GM19239 (cell line): ENCODE measurements around the gene TLR1.
A peak's percentile ranks its signal among the peaks of the same experiment; 100 is the strongest.
"Not testable (repeated sequence)": the region's sequence is repeated elsewhere in the genome, so short reads cannot be mapped to it uniquely, and the experiment has no call there.

ENCODE experiments used
- DNase-seq: peaks from one replicate; pipeline ENCODE4 v3.0.0; 2011; ENCODE audit warnings: low spot score; ENCODE audit not compliant: insufficient read length
- FAIRE-seq: peaks from 2 replicates; lab custom pipeline; 2011; peaks lifted over from hg19 to GRCh38; lab: Jason Lieb, UNC

TLR1 gene

DNA sequence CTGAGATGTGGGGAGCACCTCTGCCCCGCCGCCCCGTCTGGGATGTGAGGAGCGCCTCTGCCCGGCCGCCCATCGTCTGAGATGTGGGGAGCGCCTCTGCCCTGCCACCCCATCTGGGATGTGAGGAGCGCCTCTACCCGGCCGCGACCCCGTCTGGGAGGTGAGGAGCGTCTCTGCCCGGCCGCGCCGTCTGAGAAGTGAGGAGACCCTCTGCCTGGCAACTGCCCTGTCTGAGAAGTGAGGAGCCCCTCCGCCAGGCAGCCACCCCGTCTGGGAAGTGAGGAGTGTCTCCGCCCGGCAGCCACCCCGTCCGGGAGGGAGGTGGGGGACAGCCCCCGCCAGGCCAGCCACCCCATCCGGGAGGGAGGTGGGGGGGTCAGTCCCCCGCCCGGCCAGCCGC, 2.9 kb upstream of the TLR1 start:
- DNase-seq, FAIRE-seq: not testable (repeated sequence)

DNA sequence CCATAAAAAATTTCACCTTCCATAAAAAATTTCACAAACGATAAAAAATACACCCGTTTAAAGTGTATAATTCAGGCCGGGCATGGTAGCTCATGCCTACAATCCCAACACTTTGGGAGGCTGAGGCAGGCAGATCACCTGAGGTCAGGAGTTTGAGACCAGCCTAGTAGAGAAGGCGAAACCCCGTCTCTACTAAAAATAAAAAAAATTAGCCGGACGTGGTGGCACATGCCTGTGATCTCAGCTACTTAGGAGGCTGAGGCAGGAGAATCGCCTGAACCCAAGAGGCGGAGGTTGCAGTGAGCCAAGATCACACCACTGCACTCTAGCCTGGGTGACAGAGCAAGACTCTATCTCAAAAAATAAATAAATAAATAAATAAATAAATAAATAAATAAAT, 1.7 kb upstream of the TLR1 start:
- not testable (repeated sequence) for DNase-seq, FAIRE-seq

DNA sequence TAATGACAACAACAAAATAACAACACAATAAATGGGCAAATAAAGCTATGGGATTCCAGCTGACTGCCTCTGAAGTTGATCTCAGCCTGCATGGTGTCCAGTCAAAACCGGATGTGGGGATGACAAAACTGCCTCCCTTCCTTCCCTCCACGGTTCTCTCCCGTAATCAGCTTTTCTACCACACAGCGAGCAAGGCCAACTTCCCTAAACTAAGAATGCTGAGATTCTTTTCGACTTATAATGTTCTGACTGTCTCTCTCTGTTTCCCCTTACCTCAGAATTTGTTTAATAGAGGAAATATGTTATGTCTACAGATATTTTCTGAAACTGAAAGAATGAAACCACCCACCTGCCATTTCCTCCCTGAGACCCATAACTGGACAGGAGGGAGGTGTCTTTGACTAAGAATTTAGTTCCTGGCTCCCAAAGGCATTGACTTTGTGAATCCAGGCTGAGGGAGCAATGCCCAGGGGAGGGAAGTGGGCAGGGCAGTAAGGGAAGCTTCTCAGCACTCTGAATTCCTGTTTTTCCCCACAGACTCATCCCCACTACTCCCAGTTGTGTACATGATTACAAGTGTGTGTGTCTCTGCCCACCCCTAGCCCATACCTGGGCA, 1.0 kb upstream of the TLR1 start:
- DNase-seq (peak; percentile 80), FAIRE-seq (peak; percentile 99)

DNA sequence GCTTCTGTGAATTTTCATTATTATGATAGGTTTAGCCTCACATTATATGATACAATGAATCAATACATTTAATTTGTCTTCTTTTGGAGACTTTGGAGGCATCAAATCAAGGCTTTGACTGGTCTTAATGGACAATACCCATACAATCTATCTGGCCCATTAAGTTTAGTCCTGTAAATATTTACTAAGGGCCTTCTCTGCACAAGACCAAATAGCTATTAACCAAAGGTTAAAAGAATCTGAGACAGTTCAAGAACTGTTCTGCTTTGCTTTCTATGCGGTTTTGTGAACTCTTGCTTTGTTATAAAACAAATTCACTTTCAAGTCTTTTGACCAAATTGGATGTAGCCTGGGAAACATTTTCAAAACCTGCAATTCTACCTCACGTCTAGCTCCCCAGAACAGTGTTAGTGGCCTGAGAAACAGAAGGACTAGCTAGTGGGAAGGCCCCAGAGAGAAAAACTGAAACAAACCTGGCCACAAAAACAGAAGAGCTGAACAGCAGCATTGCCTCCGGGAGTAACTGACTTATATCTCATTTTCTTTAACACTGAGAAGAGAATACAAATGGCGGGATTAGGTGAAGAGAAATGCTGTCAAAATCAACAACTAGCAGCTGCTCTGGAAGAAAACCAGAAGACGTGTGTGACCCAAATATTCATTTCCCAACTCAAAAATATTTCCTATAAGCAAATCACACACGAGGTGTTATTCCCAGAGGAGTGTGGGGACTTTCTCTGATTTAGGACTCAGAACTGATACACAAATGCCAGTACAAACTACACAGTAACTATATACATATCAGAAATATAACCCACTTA, 548 bp downstream of the TLR1 start:
- DNase-seq (no peak), FAIRE-seq (no peak)

DNA sequence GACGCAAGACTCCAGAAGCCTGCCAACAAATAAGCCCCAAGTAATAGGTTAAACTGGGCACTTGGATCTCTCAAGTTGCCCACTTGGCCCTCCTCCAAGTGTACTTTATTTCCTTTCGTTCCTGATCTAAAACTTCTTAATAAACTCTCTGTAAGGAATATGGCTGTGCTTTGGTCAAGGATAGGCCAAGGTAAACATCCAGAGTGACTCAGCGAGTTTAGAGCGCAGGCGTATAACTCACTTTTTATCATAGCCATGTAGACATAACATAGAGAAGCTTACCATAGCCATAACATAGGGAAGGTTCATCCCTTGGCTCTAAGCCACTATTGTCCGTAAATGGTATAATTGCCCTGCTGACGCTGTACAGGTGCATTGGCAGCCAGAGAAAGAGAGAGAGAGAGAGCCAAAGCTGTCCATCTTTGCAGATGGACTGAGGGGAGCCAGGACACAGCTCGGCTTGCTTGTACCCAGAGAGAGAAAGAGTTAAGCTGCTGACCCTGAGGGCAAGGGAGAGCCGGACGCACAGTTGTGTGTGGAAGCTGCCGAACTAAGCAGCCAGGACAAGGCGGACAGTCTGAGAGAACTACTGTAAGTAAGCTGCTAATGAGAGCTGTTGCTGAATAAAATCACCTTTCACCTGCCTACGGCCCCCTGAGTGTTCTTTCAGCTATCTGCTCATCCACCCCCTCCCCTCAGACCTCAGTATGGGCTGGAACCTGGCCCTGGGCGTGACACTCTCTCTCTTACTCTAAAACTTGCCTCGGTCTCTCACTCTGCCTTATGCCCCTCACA, 1.8 kb downstream of the TLR1 start:
- peak; percentile 70 for FAIRE-seq
- no peak for DNase-seq

DNA sequence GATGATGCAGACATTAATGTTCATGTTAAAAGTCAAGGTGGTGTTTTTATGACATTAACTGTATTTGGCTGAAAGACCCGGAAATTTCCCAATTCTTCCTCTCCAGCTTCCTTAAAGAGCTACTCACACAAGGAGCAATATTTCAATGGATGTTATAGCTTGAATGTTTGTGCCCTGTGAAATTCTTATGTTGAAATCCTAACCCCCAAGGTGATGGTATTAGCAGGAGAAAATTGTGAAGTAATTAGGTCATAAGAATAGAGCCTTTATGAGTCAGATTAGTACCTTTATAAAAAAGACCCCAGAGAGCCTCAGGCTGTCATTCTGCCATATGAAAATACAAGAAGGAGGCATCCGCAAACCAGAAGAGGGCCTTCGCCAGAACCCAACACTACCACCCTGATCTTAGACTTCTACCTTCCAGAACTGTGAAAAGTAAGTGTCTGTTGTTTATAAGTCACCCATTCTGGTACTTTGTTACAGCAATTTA, 3.6 kb downstream of the TLR1 start:
- FAIRE-seq (no peak), DNase-seq (no peak)

DNA sequence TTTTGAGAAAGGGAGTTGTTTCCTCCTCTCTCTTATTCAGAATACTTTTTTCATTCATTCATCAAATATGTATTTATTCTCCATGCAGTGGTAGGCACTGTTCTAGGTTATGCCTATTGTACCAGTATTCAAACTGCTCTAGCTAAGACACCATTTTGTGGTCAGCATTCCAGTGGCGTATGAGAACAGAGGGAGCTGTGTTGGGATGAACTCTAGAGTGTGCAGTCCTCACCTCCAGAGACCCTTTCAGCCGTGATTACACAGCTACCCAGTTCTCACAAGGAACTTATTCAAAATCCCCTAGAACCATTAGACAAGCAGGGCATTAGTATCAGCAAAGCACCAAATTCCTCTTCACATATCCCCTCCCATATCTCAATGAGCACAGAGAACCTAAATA, 4.2 kb downstream of the TLR1 start:
- FAIRE-seq = no peak
- no peak for DNase-seq

DNA sequence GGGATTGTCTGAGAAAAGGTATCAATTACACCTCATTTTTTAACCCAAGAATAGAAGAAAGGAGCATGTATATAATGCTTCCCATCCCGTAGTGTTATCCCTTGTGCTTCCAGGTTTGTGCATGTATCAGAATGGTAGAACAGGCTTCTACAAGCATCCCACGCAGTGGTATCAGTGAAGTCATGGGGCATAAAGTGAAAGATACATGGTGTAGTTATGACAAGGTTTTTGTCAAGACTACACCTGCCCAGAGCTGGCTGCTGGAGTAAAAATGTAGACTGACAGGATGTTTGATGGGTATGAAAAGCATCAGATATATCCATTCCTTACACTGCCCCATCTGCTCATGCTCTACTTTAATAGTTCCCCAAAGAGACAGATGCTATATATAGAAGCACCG, 9.5 kb downstream of the TLR1 start:
- no peak for FAIRE-seq
- no peak for DNase-seq

DNA sequence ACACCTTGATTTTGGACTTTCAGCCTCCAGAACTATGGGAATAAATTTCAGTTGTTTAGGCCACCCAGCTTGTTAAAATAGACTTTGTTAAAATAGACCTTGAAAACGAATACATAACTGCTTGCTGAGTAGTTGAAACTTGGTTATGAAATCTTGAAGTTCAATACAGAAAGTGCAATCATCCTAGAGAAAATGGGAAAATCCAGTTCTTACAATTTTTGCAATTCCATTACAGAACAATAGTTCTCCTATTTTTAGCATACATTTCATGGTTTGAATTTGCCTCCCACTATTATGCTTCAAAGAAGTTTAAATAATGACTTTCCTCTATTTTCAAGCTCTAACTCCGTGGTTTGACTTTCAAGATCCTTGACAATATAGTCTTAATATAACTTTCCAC, 10.5 kb downstream of the TLR1 start:
- FAIRE-seq (no peak), DNase-seq (no peak)

DNA sequence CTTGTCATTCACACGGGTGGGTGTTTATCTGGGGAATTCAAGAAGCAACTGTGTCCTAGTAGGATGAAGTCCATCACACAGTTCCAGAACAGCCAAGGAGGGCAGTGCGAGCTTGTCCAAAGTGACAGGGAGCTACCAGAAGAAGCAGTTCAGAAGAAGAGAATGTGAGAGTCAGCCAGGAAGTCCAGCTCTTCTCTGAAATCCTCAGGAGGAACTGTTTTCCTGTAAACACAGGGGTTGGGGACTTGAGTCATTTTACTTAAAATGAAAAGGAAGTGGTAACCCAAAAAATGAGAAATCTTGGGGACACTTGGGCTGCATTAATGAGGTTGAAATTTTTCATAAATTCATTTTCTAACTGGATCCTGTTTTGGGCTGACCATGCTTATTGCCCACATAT, 13.6 kb downstream of the TLR1 start:
- FAIRE-seq (no peak), DNase-seq (no peak)

DNA sequence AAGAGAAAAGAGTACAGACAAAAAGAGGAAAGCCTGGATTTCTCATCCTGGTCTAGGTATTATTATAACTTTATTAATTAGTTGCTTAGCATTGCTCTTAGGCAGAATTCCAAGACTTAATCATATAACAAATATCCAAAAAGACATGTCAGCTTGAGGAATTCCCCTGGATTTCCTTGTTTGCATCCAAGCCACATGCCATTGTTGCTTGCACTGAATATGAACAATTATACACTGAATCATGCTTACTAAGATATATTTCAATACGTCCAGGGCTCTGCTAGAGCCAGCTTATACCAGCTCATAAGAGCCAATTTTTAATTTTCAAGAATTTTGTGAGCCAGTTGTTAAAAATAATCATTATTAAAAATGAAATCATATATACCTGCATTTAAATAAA, 16.3 kb downstream of the TLR1 start:
- no peak for FAIRE-seq

DNA sequence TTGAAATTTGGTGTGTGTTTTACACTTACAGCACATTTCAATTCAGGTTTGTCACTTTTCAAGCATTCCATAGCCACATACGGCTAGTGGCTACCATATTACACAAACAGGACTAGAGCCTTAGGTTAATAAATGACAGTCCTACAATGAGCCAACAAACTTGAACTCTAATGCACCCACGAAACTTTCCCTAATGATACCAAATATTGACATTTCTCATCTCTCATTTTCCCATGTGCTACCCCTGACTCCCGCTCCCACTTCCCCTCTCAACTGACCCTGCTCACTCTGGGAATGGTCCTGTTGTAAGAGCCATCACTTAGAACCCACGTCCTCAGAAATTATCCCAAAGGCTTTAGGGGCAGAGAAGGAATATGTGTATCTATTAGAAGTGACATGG, 16.9 kb downstream of the TLR1 start:
- peak; percentile 84 for FAIRE-seq

More for the DNA sequence above, 16.3 kb downstream of the TLR1 start:
- no peak for DNase-seq

DNA sequence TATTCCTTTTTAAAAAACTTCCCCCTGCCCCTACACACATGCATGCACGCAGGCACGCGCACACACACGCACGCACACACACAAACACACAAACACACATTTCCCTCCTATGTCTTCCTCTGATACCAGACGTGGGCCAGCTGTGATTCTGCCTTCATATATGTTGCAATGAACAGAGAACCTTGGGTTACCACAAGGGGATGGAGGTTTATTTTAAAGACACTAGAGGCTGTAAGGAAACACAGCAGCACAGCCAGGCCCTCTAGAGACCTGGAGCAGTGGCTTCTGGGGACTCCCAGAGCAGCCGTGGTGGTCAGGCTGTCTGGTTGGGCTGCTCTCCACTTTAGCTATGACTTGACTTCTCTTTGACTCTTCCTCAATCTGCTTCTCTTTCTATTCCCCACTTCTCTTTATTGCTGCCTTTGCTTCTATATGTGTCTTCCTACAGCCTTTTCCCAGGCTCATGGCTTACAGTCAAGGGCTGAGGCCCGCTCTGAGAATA, 18.6 kb downstream of the TLR1 start:
- FAIRE-seq (peak; percentile 90), DNase-seq (no peak)

More for the DNA sequence above, 16.9 kb downstream of the TLR1 start:
- no peak for DNase-seq

DNA sequence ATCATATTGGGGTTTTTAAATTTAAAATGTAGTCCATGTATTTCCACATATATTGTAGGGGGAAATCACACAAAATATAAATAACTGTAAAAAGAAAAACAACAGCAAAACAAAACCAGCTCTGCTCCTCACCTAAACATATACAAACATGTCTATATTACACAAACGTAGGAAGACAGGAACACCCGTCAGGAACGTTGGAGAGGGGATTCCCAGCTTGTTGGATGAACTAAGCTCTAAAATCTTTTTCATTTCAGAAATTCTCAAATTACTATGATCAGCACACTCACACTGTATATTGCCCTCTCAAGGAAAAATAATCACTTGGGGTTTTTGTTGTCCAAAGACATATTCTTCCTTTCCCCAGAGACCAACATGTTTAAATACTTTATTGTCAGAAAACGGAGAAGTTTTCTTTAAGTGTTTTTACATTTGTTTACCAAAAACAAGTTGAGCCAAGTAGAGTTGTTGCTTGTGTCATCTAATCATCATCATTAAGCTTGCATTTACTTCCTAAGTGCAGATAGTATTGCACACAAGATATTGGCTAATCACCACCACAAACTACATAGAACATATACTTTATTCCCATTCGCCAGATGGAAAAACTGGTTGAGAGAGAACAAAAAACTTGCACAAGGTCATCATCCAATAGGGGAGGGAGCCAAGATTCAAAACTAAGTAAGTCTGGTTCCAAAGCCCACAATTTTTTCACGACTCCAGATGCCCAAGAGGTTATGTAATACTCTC, 19.4 kb downstream of the TLR1 start:
- DNase-seq (no peak), FAIRE-seq (no peak)

DNA sequence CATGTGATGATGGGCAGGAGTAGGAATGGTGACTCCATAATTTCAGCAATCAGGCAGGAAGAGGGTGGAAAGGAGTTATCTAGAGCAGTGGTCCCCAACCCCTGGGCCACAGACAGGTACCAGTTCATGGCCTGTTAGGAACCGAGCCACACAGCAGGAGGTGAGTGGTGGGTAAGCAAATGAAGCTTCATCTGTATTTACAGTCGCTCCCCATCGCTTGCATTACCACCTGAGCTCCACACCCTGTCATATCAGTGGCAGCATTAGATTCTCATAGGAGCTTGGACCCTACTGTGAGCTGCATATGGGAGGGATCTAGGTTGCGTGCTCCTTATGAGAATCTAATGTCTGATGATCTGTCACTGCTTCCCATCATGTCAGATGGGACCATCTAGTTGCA, 20.4 kb downstream of the TLR1 start:
- no peak for DNase-seq
- peak; percentile 48 for FAIRE-seq

DNA sequence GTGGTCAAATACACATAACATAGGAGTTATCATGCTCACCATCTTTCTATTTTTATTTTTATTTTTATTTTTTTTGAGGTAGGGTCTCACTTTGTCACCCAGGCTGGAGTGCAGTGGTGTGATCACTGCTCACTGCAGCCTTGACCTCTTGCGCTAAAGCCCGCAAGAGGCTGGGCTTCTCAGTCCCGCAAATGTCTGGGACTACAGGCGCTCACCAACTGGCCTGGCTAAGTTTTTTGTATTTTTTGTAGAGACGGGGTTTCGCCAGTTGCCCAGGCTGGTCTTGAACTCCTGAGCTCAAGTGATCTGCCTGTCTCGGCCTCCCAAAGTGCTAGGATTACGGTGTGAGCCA, 21.5 kb downstream of the TLR1 start:
- DNase-seq (no peak), FAIRE-seq (no peak)

DNA sequence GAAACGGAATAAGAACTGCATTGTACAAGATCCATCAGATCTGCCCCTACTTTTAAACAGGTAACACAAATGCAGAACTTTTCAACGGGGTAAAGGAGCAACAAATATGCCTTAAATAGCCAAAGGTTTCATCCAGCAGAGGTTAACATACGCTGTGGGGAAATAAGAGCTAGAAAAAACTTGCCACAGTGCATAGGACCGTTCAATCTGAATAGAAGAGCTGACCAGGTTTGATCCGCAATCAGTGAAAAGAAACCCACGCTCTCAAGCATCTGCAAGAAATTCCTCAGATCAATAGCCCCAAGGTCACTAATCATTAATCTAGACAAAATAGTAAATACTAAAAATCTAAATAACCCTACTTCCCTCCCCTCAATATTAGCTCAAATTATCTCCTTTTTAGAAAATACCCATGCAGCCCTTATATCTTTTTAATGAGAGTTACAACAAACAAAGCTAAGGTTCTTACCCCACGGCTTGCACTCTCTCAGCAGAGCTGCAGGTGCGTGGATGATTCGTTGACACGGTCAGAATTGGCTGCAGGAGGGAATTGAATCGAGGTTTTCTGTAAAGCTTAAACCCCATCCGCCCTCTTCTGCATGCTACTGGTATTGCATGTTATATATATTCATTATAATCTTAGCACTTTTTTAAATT, 22.0 kb downstream of the TLR1 start, which contains the start of gene TLR10:
Gene TLR10 (minus strand): TSS at position 539 of the 657 bp plus-strand sequence. CDS start 7,400 bp downstream, outside the sequence.
- FAIRE-seq = peak; percentile 98
- DNase-seq = no peak

DNA sequence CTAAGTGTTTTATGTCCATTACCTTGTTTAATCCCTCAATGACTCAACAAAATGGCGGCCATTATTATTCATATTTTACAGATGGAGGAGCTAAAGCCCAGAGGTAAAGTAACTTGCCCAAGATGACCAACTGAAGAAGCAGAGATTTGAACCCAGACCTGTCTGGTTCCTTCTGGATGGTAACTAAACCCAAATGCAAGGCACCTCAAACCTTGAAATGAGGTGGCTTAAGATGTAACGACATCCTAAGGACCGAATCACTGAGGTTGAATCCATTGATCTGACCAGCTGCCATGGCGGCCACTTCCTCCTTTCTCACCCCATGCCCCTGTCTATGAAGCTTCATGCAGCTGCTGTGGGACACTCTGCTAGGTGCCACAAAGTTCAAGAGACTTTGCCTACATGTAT, 22.7 kb downstream of the TLR1 start:
- no peak for DNase-seq
- no peak for FAIRE-seq

DNA sequence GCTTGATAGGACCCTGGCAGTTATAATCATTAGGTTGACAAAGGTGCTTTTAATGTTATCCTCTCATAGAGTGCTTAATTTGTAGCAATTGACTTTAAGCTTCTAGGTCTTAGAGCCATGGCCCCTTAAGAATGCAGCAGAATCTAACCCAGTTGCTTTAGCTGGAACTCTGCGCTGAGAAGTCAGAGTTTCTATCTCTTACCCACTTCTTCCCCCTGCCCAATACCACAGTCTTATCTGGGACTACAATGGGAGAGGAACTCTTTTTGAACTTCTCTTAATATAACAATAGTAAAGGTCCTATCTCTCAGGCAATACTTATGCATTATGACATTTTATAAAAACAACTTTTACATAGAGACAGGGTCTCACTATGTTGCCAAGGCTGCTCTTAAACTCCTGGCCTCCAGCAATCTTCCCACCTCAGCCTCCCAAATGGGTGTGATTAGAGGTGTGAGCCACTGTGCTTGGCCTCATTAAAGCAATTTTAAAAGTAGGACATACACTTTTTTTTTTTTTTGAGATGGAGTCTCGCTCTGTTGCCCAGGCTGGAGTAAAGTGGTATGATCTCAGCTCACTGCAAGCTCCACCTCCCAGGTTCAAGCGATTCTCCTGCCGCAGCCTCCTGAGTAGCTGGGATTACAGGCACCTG, 23.6 kb downstream of the TLR1 start:
- FAIRE-seq (peak; percentile 80), DNase-seq (no peak)
